Measurements from ENCODE around the gene NABP2.

The NABP2 gene

DNA sequence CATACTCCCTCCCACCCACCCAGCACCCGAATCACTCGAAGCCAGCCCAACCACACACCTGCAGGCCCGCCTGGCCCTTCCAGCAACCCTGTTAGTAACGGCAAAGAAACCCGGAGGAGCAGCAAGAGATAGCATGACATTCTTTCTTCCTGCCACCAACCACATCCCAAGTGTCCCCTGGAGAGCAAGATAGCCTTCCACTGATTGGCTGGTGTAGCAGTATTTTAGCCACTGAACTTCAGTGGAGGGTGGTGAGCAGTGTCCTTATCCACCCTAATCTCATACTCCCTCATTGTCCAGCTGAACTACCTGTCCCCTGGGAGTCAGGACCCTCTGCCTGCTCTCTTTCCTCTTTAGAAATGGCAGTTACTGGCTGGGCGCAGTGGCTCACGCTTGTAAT lies 4.9 kb downstream of the NABP2 start:
- Mint-ChIP-seq H3K9me3 (no peaks in the 10 kb centered on the region), H3K27me3 (no peaks in the 10 kb centered on the region), H3K4me3 (no peak overlapping the region)

DNA sequence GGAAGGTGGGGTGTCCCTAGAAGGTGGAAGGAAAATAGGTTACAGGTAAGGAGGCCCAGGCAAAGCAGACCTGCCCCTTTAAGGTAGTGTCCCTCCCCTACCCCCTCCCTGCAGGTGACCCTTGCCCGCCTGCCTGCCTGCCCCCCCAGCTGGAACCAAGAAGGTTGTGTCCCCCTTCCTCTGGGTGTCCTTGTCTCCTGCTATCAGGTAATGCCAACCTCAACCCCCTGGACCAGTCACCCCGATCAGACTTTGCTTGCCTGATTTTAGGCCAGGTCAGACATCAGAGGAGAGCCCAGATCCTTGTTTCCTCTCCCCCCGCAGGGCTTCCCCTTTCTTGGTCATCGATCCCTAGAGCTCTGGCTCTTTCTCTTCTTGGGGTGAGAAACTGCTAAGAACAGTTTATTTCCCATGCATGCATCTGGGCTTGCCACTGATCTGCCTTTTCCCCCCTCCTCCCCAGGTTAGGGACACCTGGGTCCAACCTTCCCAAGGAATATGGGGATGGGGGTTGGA lies 5.8 kb downstream of the NABP2 start, which contains the start of gene SLC39A5:
Gene SLC39A5 (plus strand): TSS at position 136 of the 516 bp plus-strand sequence. CDS start 1,224 bp downstream, outside the sequence.
- Mint-ChIP-seq H3K27me3 (no peaks in the 10 kb centered on the region), H3K9me3 (no peaks in the 10 kb centered on the region), H3K27ac (no peak within 1 kb of the TSS), H3K36me3 (peaks cover 2% of the 10 kb centered on the region), H3K4me1 (peaks cover 6% of the 10 kb centered on the region), H3K4me3 (no peak within 1 kb of the TSS)

More for the DNA sequence above, 4.9 kb downstream of the NABP2 start:
- peaks cover 11% of the 10 kb centered on the region for H3K4me1 Mint-ChIP-seq
- no peak overlapping the region for H3K27ac Mint-ChIP-seq
- peaks cover 2% of the 10 kb centered on the region for H3K36me3 Mint-ChIP-seq

DNA sequence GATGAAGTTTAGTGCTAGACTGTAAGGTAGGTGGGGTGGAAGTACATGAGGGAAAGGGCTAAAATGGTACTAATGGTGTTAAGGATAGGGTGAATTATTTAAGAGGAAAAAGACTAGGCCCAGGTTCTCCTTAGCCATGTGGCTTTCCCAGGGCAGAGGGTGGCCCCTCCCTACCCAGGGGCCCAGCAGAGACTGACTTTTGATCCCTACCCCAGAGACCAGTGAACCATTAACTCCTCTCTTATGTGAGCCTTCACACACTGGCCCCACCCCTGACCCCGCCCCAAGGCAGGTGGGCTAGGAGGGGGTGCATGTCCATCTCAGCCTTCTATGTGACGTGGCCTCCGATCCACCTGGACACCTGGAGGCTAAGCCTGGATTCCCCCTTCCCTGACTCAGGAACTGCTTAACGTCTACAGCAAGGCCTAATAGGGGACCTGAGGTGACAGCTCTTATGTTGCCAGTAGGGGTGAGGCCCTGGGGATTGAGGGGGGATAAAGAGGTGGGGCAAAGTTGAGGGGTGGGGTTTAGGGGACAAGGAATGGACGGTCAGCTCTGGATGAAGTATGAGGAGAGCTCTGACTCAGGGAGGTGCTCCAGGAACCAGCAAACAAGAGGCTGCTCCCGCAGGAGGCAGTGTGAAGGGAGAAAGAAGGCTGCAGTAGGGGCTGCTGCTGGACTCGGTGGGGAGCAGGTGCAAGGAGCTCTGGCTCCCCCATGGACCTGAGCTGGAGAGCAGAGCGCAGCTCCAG lies 6.5 kb downstream of the NABP2 start:
- H3K36me3 Mint-ChIP-seq: peaks cover 2% of the 10 kb centered on the region
- H3K27me3 Mint-ChIP-seq: no peaks in the 10 kb centered on the region
- H3K4me1 Mint-ChIP-seq: no peaks in the 10 kb centered on the region
- no peaks in the 10 kb centered on the region for H3K9me3 Mint-ChIP-seq
- H3K4me3 Mint-ChIP-seq: no peak overlapping the region
- no peak overlapping the region for H3K27ac Mint-ChIP-seq

DNA sequence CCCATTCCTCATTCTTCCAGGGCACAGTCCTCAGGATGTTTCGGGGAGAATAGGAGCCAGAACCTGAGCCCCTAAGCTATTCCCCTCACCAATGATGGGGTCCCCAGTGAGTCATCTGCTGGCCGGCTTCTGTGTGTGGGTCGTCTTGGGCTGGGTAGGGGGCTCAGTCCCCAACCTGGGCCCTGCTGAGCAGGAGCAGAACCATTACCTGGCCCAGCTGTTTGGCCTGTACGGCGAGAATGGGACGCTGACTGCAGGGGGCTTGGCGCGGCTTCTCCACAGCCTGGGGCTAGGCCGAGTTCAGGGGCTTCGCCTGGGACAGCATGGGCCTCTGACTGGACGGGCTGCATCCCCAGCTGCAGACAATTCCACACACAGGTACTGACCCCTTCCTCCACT lies 7.0 kb downstream of the NABP2 start:
- Mint-ChIP-seq H3K27ac (no peak overlapping the region), H3K4me3 (no peak overlapping the region), H3K36me3 (peaks cover 2% of the 10 kb centered on the region), H3K9me3 (no peaks in the 10 kb centered on the region), H3K27me3 (no peaks in the 10 kb centered on the region), H3K4me1 (no peaks in the 10 kb centered on the region)

DNA sequence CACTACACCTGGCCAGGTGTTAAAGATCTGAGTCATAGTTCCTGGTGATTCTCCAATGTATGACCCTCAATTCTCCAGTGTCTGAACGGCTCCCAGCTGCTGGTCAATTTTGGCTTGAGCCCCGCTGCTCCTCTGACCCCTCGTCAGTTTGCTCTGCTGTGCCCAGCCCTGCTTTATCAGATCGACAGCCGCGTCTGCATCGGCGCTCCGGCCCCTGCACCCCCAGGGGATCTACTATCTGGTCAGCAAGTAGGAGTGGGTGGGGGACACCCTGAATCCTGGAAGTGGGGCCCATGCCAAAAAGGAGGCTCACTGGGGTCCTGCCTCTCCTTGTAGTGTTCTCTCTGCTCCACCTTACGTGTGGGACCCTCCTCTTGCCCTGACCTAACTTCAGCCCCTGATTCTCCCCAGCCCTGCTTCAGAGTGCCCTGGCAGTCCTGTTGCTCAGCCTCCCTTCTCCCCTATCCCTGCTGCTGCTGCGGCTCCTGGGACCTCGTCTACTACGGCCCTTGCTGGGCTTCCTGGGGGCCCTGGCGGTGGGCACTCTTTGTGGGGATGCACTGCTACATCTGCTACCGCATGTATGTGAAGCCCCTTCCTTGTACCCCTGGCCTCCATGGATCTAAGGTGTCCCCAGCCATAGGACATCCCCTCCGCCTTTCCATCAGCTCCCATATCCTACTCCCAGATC lies 10.7 kb downstream of the NABP2 start:
- Mint-ChIP-seq H3K36me3 (no peaks in the 10 kb centered on the region), H3K27ac (no peak overlapping the region), H3K4me3 (no peak overlapping the region), H3K9me3 (no peaks in the 10 kb centered on the region), H3K4me1 (no peaks in the 10 kb centered on the region), H3K27me3 (no peaks in the 10 kb centered on the region)

DNA sequence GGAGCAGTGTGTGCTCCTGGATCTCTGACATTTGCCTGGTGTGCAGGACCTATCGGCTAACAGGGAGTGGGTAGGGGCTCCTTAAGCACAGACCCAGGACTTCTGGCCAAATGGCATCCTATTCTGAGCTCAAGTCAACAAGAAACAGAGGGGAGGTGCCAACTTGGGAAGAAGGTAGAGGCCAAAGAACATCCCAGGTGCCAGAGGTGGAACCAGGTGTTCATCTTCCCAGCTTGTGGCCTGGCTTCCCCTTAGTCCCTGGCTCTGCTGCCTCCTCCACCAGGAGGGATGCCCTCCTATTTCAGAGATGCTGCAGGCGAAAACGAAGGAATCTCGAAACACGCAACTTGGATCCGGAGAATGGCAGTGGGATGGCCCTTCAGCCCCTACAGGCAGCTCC lies 11.9 kb downstream of the NABP2 start:
- H3K4me1 Mint-ChIP-seq: no peaks in the 10 kb centered on the region
- no peaks in the 10 kb centered on the region for H3K36me3 Mint-ChIP-seq
- no peaks in the 10 kb centered on the region for H3K27me3 Mint-ChIP-seq
- no peak overlapping the region for H3K4me3 Mint-ChIP-seq
- H3K9me3 Mint-ChIP-seq: no peaks in the 10 kb centered on the region
- H3K27ac Mint-ChIP-seq: no peak overlapping the region

DNA sequence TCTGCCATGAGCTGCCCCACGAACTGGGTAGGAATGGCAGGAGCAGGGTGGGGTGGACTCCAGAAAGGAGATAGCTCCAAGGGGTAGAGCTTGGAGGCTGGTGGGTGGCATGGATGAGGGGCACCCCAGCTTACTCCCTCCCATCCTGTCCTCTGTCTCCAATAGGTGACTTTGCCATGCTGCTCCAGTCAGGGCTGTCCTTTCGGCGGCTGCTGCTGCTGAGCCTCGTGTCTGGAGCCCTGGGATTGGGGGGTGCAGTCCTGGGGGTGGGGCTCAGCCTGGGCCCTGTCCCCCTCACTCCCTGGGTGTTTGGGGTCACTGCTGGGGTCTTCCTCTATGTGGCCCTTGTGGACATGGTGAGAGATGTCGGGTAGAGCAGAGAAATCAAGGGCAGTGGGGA lies 12.8 kb downstream of the NABP2 start:
- no peak overlapping the region for H3K27ac Mint-ChIP-seq

DNA sequence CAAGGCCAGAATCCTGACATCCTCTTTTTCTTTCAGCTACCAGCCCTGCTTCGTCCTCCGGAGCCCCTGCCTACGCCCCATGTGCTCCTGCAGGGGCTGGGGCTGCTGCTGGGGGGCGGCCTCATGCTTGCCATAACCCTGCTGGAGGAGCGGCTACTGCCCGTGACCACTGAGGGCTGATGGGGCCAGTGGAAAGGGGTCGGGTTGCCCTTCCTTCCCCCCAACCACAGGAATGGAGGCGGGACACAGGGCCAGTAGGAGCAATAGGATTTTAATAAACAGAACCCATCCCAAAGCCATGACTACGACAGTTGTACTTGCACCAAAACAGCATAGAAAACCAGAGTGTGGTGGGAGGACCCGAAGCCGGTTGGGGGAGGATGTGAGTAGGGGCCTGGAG lies 13.4 kb downstream of the NABP2 start:
- H3K27me3 Mint-ChIP-seq: no peaks in the 10 kb centered on the region
- H3K36me3 Mint-ChIP-seq: no peaks in the 10 kb centered on the region
- H3K27ac Mint-ChIP-seq: no peak overlapping the region
- no peaks in the 10 kb centered on the region for H3K9me3 Mint-ChIP-seq
- no peak overlapping the region for H3K4me3 Mint-ChIP-seq
- H3K4me1 Mint-ChIP-seq: no peaks in the 10 kb centered on the region

More for the DNA sequence above, 12.8 kb downstream of the NABP2 start:
- Mint-ChIP-seq H3K4me3 (no peak overlapping the region), H3K36me3 (no peaks in the 10 kb centered on the region), H3K9me3 (no peaks in the 10 kb centered on the region), H3K27me3 (no peaks in the 10 kb centered on the region), H3K4me1 (no peaks in the 10 kb centered on the region)

DNA sequence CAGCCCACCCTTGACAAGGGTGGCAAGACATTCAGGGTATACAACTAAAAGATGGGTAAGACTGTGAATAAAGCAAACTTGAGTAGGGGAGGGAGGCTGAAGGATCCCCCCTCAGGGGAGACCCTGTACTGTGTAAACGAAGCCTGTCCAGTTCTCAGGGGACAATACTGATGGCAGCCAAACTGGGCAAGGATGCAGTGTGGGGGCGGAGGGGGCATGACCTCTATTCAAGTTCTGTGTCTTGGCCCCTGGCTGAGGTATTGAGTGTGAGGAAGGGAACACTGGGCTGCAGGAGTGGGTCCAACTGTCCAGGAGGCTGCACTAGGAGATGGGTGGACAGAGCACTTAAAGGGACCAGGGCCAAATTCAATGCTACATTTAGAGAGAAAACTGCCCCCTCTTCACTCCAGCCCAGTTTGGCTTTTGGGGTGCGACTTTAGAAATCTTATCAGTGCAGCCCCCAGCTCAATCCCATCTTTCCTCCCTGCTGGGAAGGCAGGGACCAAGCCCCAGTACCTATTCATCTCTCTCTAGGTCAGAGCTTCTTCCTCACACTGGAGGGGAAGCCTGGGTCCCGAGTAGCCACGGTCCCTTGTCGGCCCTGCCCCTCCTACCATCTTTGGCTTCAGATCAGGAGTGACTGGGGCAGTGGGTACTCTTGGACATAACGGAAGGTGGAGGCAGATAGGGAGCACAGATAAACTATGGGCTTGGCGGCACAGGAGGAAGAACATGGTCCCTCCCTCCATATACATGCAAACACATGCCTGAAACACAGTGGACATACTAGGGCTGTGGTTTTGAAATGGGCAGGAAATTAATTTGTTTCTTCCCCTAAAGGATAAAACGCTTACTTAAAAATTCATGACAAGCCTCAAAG lies 17.5 kb downstream of the NABP2 start:
- H3K9me3 Mint-ChIP-seq: no peaks in the 10 kb centered on the region

DNA sequence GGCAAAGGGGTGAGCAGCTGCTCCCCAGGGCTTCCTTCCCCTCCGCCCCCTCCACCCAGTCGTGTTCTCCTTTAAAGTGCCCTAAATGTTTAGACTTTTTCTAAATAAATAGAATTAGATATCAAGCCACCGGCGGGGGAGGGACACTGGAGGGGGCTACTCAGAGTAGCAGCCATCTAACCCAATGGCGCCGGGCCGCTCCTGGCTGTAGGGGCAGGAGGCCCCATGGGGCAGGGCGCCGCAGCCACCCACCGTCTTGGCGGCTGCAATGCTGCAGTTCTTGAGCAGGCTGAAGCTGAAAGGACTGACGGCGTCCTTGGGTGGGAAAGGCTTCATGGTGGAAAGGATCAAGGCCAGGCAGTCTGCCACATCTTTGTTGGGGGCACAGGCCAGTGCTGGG lies 18.8 kb downstream of the NABP2 start:
- Mint-ChIP-seq H3K36me3 (no peaks in the 10 kb centered on the region), H3K4me3 (no peak overlapping the region), H3K4me1 (no peaks in the 10 kb centered on the region), H3K27me3 (no peaks in the 10 kb centered on the region), H3K9me3 (no peaks in the 10 kb centered on the region), H3K27ac (no peak overlapping the region)

More for the DNA sequence above, 17.5 kb downstream of the NABP2 start:
- Mint-ChIP-seq H3K27me3 (no peaks in the 10 kb centered on the region), H3K4me1 (no peaks in the 10 kb centered on the region), H3K4me3 (no peak overlapping the region), H3K36me3 (no peaks in the 10 kb centered on the region), H3K27ac (no peak overlapping the region)

DNA sequence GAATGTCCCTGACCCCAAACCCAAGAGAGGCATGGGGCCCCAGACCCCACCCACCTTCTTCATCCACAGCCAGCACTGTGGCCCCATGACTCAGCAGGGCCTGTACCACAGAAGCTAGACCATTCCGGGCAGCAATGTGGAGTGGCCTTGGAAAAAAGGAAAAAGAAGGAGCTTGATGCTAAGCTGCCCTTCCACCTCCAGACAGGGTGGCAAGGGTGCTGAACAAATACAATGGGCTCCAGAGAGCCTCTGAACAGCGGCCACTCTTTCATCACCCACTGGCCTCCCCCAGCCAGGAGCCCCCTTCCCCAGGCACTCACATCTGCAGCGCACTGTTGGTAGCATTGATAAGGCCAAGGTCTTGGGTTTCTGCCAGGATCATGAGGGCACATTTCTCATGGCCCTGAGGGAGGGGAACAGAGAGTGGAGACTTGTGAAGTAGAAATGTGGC lies 19.6 kb downstream of the NABP2 start:
- Mint-ChIP-seq H3K27ac (no peak overlapping the region), H3K4me3 (no peak overlapping the region), H3K9me3 (no peaks in the 10 kb centered on the region), H3K27me3 (no peaks in the 10 kb centered on the region), H3K4me1 (no peaks in the 10 kb centered on the region), H3K36me3 (no peaks in the 10 kb centered on the region)

DNA sequence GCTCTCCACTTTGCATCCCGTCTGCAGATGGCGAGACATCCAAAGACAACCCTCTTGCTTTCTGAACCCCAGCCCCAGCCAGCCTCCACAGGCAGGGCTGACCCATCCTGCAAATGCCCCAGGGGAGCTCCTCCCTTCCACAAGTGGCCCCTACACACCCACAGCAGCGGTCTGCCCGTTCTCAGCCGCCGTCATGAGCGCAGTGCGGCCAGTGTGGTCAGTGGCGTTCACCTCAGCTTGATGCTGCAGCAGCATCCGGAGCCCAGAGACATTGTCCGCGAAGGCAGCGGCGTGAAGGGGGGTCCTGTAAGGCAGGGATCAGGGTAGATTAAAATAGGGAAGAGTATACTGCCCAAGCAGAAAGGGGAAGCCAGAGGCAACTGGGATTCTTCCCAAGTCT lies 20.4 kb downstream of the NABP2 start:
- Mint-ChIP-seq H3K9me3 (no peaks in the 10 kb centered on the region), H3K27me3 (no peaks in the 10 kb centered on the region), H3K4me1 (no peaks in the 10 kb centered on the region), H3K4me3 (no peak overlapping the region), H3K27ac (no peak overlapping the region), H3K36me3 (no peaks in the 10 kb centered on the region)

DNA sequence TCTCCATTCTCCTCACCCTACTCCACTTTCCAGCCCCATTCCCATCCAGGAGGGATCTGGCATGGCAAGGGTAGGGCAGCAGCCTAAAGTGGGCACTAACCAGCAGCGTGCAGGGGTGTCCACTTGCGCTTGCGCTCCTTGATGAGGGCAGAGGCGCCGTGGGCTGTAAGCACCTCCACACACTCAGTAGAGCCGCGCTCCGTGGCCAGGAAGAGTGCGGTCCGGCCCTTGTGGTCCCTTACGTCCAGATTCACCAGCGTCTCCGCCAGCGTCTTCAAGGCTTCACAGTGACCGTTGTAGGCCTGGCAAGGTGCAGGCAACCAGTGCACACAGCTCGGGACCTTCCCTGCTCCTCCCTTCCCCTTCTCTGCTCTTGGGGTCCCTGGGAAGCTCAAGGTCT lies 23.8 kb downstream of the NABP2 start:
- Mint-ChIP-seq H3K4me1 (no peaks in the 10 kb centered on the region), H3K36me3 (peaks cover 4% of the 10 kb centered on the region), H3K4me3 (no peak overlapping the region), H3K27me3 (no peaks in the 10 kb centered on the region), H3K27ac (no peak overlapping the region), H3K9me3 (no peaks in the 10 kb centered on the region)

DNA sequence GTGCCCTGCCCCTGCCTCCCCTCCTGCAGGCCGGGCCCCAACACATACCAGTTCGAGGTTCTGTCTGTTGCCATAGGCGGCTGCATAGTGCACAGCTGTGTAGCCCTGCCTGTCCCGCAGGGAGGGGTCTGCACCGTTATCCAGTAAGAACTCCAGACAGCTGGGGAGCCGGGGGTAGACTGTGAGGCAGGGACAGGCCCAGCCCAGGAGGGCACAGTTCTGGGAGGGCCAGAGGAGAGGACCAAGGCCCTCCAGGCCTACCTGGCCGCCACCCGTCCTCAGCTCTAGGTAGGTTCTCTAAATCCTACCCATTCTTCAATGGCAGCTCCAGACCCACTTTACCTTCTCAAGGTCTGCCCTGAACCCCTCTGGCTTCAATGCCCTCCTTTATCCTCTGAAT lies 24.6 kb downstream of the NABP2 start:
- Mint-ChIP-seq H3K4me1 (no peaks in the 10 kb centered on the region), H3K27me3 (no peaks in the 10 kb centered on the region)

DNA sequence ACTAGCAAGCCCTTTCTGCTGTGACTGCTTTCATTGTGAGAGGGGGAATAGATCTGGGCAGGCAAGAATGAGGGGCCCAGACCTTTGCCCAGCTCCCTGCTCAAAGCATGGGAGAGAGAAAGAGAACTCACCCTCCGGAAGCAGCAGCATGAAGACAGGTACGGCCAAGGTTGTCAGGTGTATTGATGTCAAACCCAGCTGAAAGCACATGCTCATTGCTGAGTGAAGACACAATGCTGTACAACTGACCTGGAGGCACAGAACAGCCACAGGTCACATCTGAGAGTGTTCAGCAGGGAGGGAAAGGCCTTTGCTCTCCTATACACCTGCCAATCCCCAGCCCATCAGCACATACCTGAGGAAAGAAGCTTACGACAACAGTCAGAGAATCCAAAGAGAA lies 28.5 kb downstream of the NABP2 start:
- peaks cover 16% of the 10 kb centered on the region for H3K4me1 Mint-ChIP-seq
- H3K27ac Mint-ChIP-seq: no peak overlapping the region
- no peaks in the 10 kb centered on the region for H3K27me3 Mint-ChIP-seq
- peaks cover 7% of the 10 kb centered on the region for H3K36me3 Mint-ChIP-seq
- no peak overlapping the region for H3K4me3 Mint-ChIP-seq
- H3K9me3 Mint-ChIP-seq: no peaks in the 10 kb centered on the region

More for the DNA sequence above, 24.6 kb downstream of the NABP2 start:
- Mint-ChIP-seq H3K4me3 (no peak overlapping the region), H3K9me3 (no peaks in the 10 kb centered on the region), H3K36me3 (peaks cover 4% of the 10 kb centered on the region), H3K27ac (no peak overlapping the region)

Measured in activated naive CD4-positive, alpha-beta T cell treated with anti-CD3 and anti-CD28 coated beads, Interleukin-2, amount 50 U/mL, for 24 hours (primary cell).